ENCODE measurements around the gene ADSS1.

DNA sequence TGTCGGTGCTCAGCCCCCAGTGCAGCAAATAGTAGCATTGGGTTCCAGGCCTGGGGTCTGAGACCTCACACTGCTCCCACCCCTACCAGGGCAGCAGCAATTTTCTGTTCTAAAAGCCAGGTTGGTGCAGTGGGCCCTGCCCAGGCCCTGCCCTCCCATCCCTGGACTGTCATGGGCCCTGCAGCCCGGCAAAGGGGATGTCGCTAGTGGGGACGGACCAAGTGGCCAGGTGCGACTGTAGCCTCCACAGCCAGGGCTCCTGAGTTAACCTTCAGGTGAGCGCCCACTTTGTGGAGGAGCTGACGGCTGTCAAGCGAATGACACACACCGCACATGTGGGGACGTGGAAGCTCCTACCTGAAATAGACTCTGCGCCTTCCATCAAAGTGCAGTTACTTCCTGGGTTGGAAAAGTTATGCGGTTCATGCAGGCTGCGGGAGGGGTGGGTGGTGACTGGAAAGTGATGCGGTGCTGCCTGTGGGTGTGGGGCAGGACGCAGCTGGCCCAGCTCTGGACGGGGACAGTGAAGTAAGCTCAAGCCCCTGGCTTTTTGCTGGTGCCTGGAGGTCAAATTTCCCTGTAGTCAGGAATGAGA is 33.1 kb upstream of the ADSS1 start:
- TF ChIP-seq CTCF (IDR thresholded peaks at IDR 0.05), result no peak
- no peak for TF ChIP-seq POLR2A (IDR thresholded peaks at IDR 0.05)

Data from Peyer's patch (tissue), 4 donors.